Stomach (tissue), 9 donors: ENCODE data around the gene HTR2A. TPM values are rescaled to one million over a fixed set of nuclear protein-coding genes. Genes with fewer than 3 reads are reported as not detected.

Experiments used
- DNase-seq, 2 donors: peaks; one replicate each; pipeline versions ENCODE4 v3.0.0 to v3.0.0-alpha.2; 2013 to 2019
- H3K27ac ChIP-seq, 5 donors: fragments of 200-600 bp in 4 of 5; sonication (generic) in 4 of 5; one replicate each; pipeline ENCODE4 v1.5.1; 2013 to 2019; ENCODE audit warnings: mild to moderate bottlenecking in 1 of 5, moderate library complexity in 1 of 5
- H3K27me3 ChIP-seq, 3 donors: fragments of 200-600 bp; sonication (generic); one replicate each; pipeline ENCODE4 v1.5.1; 2017 to 2019; ENCODE audit warnings: mixed run types in 1 of 3
- H3K36me3 ChIP-seq, 4 donors: fragments of 200-600 bp; sonication (generic); 1 replicate in 3 of 4; 2 replicates in 1 of 4; pipeline ENCODE4 v1.5.1; 2016 to 2019
- H3K4me1 ChIP-seq, 4 donors: fragments of 200-600 bp; sonication (generic); one replicate each; pipeline ENCODE4 v1.5.1; 2016 to 2019
- H3K4me3 ChIP-seq, 4 donors: fragments of 200-600 bp; sonication (generic) in 3 of 4; one replicate each; pipeline ENCODE4 v1.5.1; 2016 to 2019; ENCODE audit warnings: mild to moderate bottlenecking in 1 of 4
- H3K9me3 ChIP-seq, 4 donors: fragments of 200-600 bp; sonication (generic); one replicate each; pipeline ENCODE4 v1.5.1; 2016 to 2019
- CTCF ChIP-seq, 7 experiments: fragments of 450-650 bp in 4 of 7; fragments of 200-600 bp in 3 of 7; sonication (generic) in 3 of 7; IDR thresholded peaks; one replicate each; pipeline ENCODE4 v1.5.1; 2016 to 2019; ENCODE audit warnings: antibody characterized with exemption in 7 of 7, control low read depth in 2 of 7, mild to moderate bottlenecking in 1 of 7
- EP300 ChIP-seq: sonication (generic); formaldehyde crosslinking; IDR thresholded peaks from one replicate; pipeline ENCODE4 v1.6.1; 2017; ENCODE audit warnings: antibody characterized with exemption
- POLR2A ChIP-seq, 4 donors: fragments of 450-650 bp; IDR thresholded peaks; one replicate each; pipeline ENCODE4 v1.6.1; 2016; ENCODE audit warnings: antibody characterized with exemption in 4 of 4, control low read depth in 2 of 4, mild to moderate bottlenecking in 1 of 4, moderate library complexity in 1 of 4
- POLR2AphosphoS5 ChIP-seq, 3 donors: sonication (generic); formaldehyde crosslinking; IDR thresholded peaks; one replicate each; pipeline ENCODE4 v1.6.1; 2016; ENCODE audit warnings: antibody characterized with exemption in 3 of 3
- WGBS, 5 donors: extraction: QIAGEN DNeasy Blood & Tissue Kit in 3 of 5; methylation state at CpG; one replicate each; pipeline versions ENCODE4 v1.1.5 to v1.1.7; 2013 to 2018; 5-methylcytosine and 5-hydroxymethylcytosine counted together
- intact Hi-C: fragments of 100-400 bp; cut with DNase I; formaldehyde crosslinking; loops from one replicate; pipeline ENCODE4 v1.15.1; 2023; ENCODE audit warnings: low total_unique reads
- polyA plus RNA-seq, 3 donors: library from polyadenylated mRNA; stranded (reverse); fragments of 200-250 nt; gene quantifications; one replicate each; pipeline ENCODE4 v1.2.3, GENCODE V29; 2013
- total RNA-seq, 5 donors: library from RNA; depleted of rRNA; stranded (reverse); fragments of >200 nt; gene quantifications; one replicate each; pipeline versions ENCODE4 v1.1.0 to v1.2.3, GENCODE V29; 2014 to 2016
- donor health status: healthy with polysubstance abuse.
- donor health status: Bipolar disorder and iron deficiency.
- donor health status: healthy.

HTR2A gene
- total and polyA plus RNA-seq, 8 donors = 0.33 to 1.8 (median 0.87) TPM; not detected in 3

- Histone ChIP-seq H3K27ac (no peak overlapping the region), H3K27me3 (peaks cover 0 to 5% (median 0%) of the 10 kb centered on the region in 3 donors), H3K36me3 (no peaks in the 10 kb centered on the region), H3K4me1 (no peaks in the 10 kb centered on the region), H3K9me3 (no peaks in the 10 kb centered on the region), H3K4me3 (no peak overlapping the region)
- WGBS, 5 donors = 82 to 90% (median 86%) methylated on average over 10 of the region's 10 CpGs
- TF ChIP-seq CTCF (IDR thresholded peaks at IDR 0.05) (no peak), POLR2A (IDR thresholded peaks at IDR 0.05) (no peak), POLR2AphosphoS5 (IDR thresholded peaks at IDR 0.05) (no peak), EP300 (no peak)
- no peak for DNase-seq
- intact Hi-C loops = no loop called here
Observed at GRCh38 chr13:46852168-46852567, 44.7 kb downstream of the HTR2A start.

- Histone ChIP-seq H3K9me3 (no peaks in the 10 kb centered on the region), H3K4me1 (no peaks in the 10 kb centered on the region), H3K36me3 (no peaks in the 10 kb centered on the region), H3K4me3 (no peak overlapping the region), H3K27ac (no peak overlapping the region), H3K27me3 (peaks cover 0 to 5% (median 0%) of the 10 kb centered on the region in 3 donors)
- WGBS, 5 donors = 88 to 100% (median 98%) methylated on average over 1 of the region's 1 CpG
- no peak for DNase-seq
- intact Hi-C loops = no loop called here
- no peak for TF ChIP-seq POLR2AphosphoS5 (IDR thresholded peaks at IDR 0.05)
- no peak for TF ChIP-seq POLR2A (IDR thresholded peaks at IDR 0.05)
- no peak for TF ChIP-seq EP300
- TF ChIP-seq CTCF (IDR thresholded peaks at IDR 0.05) = no peak
Observed at GRCh38 chr13:46850214-46850613, 46.6 kb downstream of the HTR2A start.

- DNase-seq = no peak
- Histone ChIP-seq H3K4me3 (no peak overlapping the region), H3K27ac (no peak overlapping the region), H3K9me3 (no peaks in the 10 kb centered on the region), H3K4me1 (no peaks in the 10 kb centered on the region), H3K27me3 (peaks cover 0 to 4% (median 0%) of the 10 kb centered on the region in 3 donors), H3K36me3 (no peaks in the 10 kb centered on the region)
- intact Hi-C loops = no loop called here
- WGBS, 5 donors = 77 to 92% (median 83%) methylated on average over 2 of the region's 2 CpGs
- TF ChIP-seq CTCF (IDR thresholded peaks at IDR 0.05) (no peak), EP300 (no peak), POLR2AphosphoS5 (IDR thresholded peaks at IDR 0.05) (no peak)
Observed at GRCh38 chr13:46846726-46847125, 50.1 kb downstream of the HTR2A start.

- no peaks in the 10 kb centered on the region for H3K4me1 ChIP-seq
- TF ChIP-seq POLR2A (IDR thresholded peaks at IDR 0.05) (no peak), EP300 (no peak), CTCF (IDR thresholded peaks at IDR 0.05) (no peak), POLR2AphosphoS5 (IDR thresholded peaks at IDR 0.05) (no peak)
- H3K4me3 ChIP-seq = no peak overlapping the region
- H3K36me3 ChIP-seq = no peaks in the 10 kb centered on the region
- H3K9me3 ChIP-seq = no peaks in the 10 kb centered on the region
- H3K27me3 ChIP-seq = peaks cover 0 to 4% (median 0%) of the 10 kb centered on the region in 3 donors
- no peak for DNase-seq
- intact Hi-C loops = no loop called here
- no peak overlapping the region for H3K27ac ChIP-seq
- WGBS, 5 donors = 66 to 87% (median 67%) methylated on average over 2 of the region's 2 CpGs
Observed at GRCh38 chr13:46845146-46845545, 51.7 kb downstream of the HTR2A start.
